ENCODE data around the gene UBE4A. TPM values are rescaled to one million over a fixed set of nuclear protein-coding genes. Genes with fewer than 3 reads are reported as not detected.

UBE4A gene
- total RNA-seq, 2 donors from 2014 or later, result 39.6 to 42.6 TPM

- no peak for TF ChIP-seq CTCF (conservative IDR thresholded peaks at IDR 0.05)
- no peaks in the 10 kb centered on the region for H3K9me3 Mint-ChIP-seq
- WGBS, 2 experiments (ENCODE audit: insufficient coverage in 1 of 2, insufficient read length in 1 of 2), result 77 to 83% methylated on average over 2 to 3 of the region's 3 CpGs
- Histone ChIP-seq H3K36me3 (ENCODE audit: control insufficient read depth, insufficient read depth, low read length) (peaks cover 35% of the 10 kb centered on the region), H3K9ac (ENCODE audit: extremely low read depth, low read length, poor library complexity, severe bottlenecking) (no peak overlapping the region), H3K4me1 (ENCODE audit: control insufficient read depth, insufficient read depth, low read length) (peaks cover 10% of the 10 kb centered on the region), H3K27ac (ENCODE audit: low read depth, low read length) (no peak overlapping the region), H3K4me3 (ENCODE audit: low read length) (peak overlapping the region; percentile 36), H3K27me3 (ENCODE audit: control insufficient read depth, insufficient read depth, low read length, poor library complexity, severe bottlenecking) (no peaks in the 10 kb centered on the region), H3K9me3 (ENCODE audit: control insufficient read depth, low read length) (no peaks in the 10 kb centered on the region)
- no peak overlapping the region for H3K4me3 Mint-ChIP-seq
- H3K36me3 Mint-ChIP-seq (ENCODE audit: low read depth), result peaks cover 23% of the 10 kb centered on the region
- peaks cover 60% of the 10 kb centered on the region for H3K4me1 Mint-ChIP-seq
- no peak for DNase-seq
- no peak overlapping the region for H3K27ac Mint-ChIP-seq
- no peaks in the 10 kb centered on the region for H3K27me3 Mint-ChIP-seq (ENCODE audit: insufficient read depth)
These were observed 82.4 kb downstream of the UBE4A start for GRCh38 chr11:118441770-118442275.

DNA sequence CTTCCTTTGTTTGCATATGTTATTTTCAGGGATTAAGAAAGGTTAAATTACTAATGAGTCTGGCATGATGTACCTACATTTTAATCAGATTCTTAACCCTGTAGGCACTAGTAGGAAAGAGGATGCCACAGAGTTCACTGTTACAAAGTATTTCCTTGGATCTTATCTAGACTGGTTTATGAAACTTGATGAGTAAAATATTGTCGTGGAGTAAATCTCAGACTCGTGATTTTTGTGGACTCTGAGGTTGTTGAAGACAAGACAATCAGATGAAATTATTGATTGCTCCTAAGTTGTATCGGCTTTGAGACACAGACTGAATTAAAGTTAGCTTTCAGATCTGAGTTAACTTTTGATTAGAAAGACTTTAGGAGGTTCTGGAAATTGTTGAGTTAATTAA is 82.9 kb downstream of the UBE4A start:
- H3K9me3 ChIP-seq (ENCODE audit: control insufficient read depth, low read length), result no peaks in the 10 kb centered on the region
- Mint-ChIP-seq H3K4me3 (no peak overlapping the region), H3K27ac (no peak overlapping the region), H3K9me3 (no peaks in the 10 kb centered on the region), H3K4me1 (peaks cover 60% of the 10 kb centered on the region), H3K27me3 (ENCODE audit: insufficient read depth) (no peaks in the 10 kb centered on the region), H3K36me3 (ENCODE audit: low read depth) (peaks cover 26% of the 10 kb centered on the region)
- H3K4me3 ChIP-seq (ENCODE audit: low read length), result peak overlapping the region; percentile 36
- H3K27me3 ChIP-seq (ENCODE audit: control insufficient read depth, insufficient read depth, low read length, poor library complexity, severe bottlenecking), result no peaks in the 10 kb centered on the region
- TF ChIP-seq CTCF (conservative IDR thresholded peaks at IDR 0.05), result no peak
- peaks cover 10% of the 10 kb centered on the region for H3K4me1 ChIP-seq (ENCODE audit: control insufficient read depth, insufficient read depth, low read length)
- no peak overlapping the region for H3K27ac ChIP-seq (ENCODE audit: low read depth, low read length)
- peaks cover 35% of the 10 kb centered on the region for H3K36me3 ChIP-seq (ENCODE audit: control insufficient read depth, insufficient read depth, low read length)
- H3K9ac ChIP-seq (ENCODE audit: extremely low read depth, low read length, poor library complexity, severe bottlenecking), result no peak overlapping the region
- 95 to 97% methylated on average over 3 of the region's 3 CpGs for WGBS, 2 experiments (ENCODE audit: insufficient coverage in 1 of 2, insufficient read length in 1 of 2)
- no peak for DNase-seq

GRCh38 chr11:118442908-118443589 is 83.6 kb downstream of the UBE4A start:
- 96 to 97% methylated on average over 3 to 4 of the region's 4 CpGs for WGBS, 2 experiments (ENCODE audit: insufficient coverage in 1 of 2, insufficient read length in 1 of 2)
- no peak overlapping the region for H3K27ac ChIP-seq (ENCODE audit: low read depth, low read length)
- H3K27me3 ChIP-seq (ENCODE audit: control insufficient read depth, insufficient read depth, low read length, poor library complexity, severe bottlenecking), result no peaks in the 10 kb centered on the region
- no peaks in the 10 kb centered on the region for H3K9me3 Mint-ChIP-seq
- H3K27ac Mint-ChIP-seq, result no peak overlapping the region
- peaks cover 28% of the 10 kb centered on the region for H3K36me3 Mint-ChIP-seq (ENCODE audit: low read depth)
- peaks cover 42% of the 10 kb centered on the region for H3K36me3 ChIP-seq (ENCODE audit: control insufficient read depth, insufficient read depth, low read length)
- peaks cover 10% of the 10 kb centered on the region for H3K4me1 ChIP-seq (ENCODE audit: control insufficient read depth, insufficient read depth, low read length)
- peaks cover 58% of the 10 kb centered on the region for H3K4me1 Mint-ChIP-seq
- H3K4me3 ChIP-seq (ENCODE audit: low read length), result no peak overlapping the region
- H3K4me3 Mint-ChIP-seq, result no peak overlapping the region
- TF ChIP-seq CTCF (conservative IDR thresholded peaks at IDR 0.05), result no peak
- H3K9ac ChIP-seq (ENCODE audit: extremely low read depth, low read length, poor library complexity, severe bottlenecking), result no peak overlapping the region
- no peaks in the 10 kb centered on the region for H3K27me3 Mint-ChIP-seq (ENCODE audit: insufficient read depth)
- no peak for DNase-seq
- no peaks in the 10 kb centered on the region for H3K9me3 ChIP-seq (ENCODE audit: control insufficient read depth, low read length)

All from endodermal cell (in vitro differentiated cells).